IMR-90 (cell line): ENCODE measurements around the gene VPS8. TPM values are rescaled to one million over a fixed set of nuclear protein-coding genes. Genes with fewer than 3 reads are reported as not detected.

Source experiments
- ATAC-seq: fragments of 200-7000 bp; cut with Tn5 transposase; 2 replicates; pipeline ENCODE4 v1.9.1; 2020; ENCODE audit warnings: low read depth, mild to moderate bottlenecking, moderate library complexity
- BruUV-seq: library from RNA; stranded (reverse); fragments of 400-500 nt; replicated peaks from 2 replicates; lab custom pipeline; 2021; lab: Mats Ljungman, UMichigan
- CTCF ChIA-PET: fragments of 300-600 bp; formaldehyde crosslinking; extraction: SDS; loops from one replicate; lab custom pipeline; 2021; ENCODE audit warnings: antibody characterized with exemption; lab: Yijun Ruan, JAX
- POLR2A ChIA-PET: fragments of 300-600 bp; sonication (Branson Sonifier 250); formaldehyde crosslinking; loops from one replicate; lab custom pipeline; 2022; ENCODE audit warnings: antibody characterized with exemption; ENCODE audit not compliant: unreplicated experiment; lab: Charles Lee
- DNase-seq: peaks from one replicate; pipeline ENCODE4 v3.0.0; 2013
- H2AFZ ChIP-seq: replicated peaks from 2 replicates; pipeline ENCODE3; 2013; ENCODE audit warnings: low read length, mild to moderate bottlenecking; ENCODE audit not compliant: poor library complexity
- H2AK5ac ChIP-seq: 2 replicates; pipeline ENCODE4 v1.6.1; 2013; ENCODE audit warnings: low read depth, low read length, inconsistent platforms
- H2AK9ac ChIP-seq: replicated peaks from 2 replicates; pipeline ENCODE3; 2013; ENCODE audit warnings: mild to moderate bottlenecking, low read depth, low read length, moderate library complexity; ENCODE audit not compliant: poor library complexity
- H2BK120ac ChIP-seq: 2 replicates; pipeline ENCODE4 v1.6.1; 2013; ENCODE audit warnings: low read depth, low read length, inconsistent platforms
- H2BK15ac ChIP-seq: 3 replicates; pipeline ENCODE4 v1.6.1; 2013; ENCODE audit warnings: low read depth, low read length, inconsistent platforms
- H2BK20ac ChIP-seq: 2 replicates; pipeline ENCODE4 v1.6.1; 2013; ENCODE audit warnings: low read depth, mild to moderate bottlenecking, inconsistent platforms, low read length, moderate library complexity
- H2BK5ac ChIP-seq: 2 replicates; pipeline ENCODE4 v1.6.1; 2013; ENCODE audit warnings: mild to moderate bottlenecking, low read depth, low read length, inconsistent platforms; ENCODE audit not compliant: poor library complexity, severe bottlenecking
- H3K14ac ChIP-seq: replicated peaks from 2 replicates; pipeline ENCODE4 v1.6.1; 2013; ENCODE audit warnings: low read depth, low read length, inconsistent platforms
- H3K18ac ChIP-seq: 2 replicates; pipeline ENCODE4 v1.6.1; 2013; ENCODE audit warnings: low read depth, low read length, control low read depth
- H3K23ac ChIP-seq: 2 replicates; pipeline ENCODE4 v1.6.1; 2013; ENCODE audit warnings: low read depth, low read length, inconsistent platforms
- H3K27ac ChIP-seq: 2 replicates; pipeline ENCODE4 v1.5.1; 2013; ENCODE audit warnings: mild to moderate bottlenecking, control low read depth, low read length; ENCODE audit not compliant: insufficient read depth
- H3K27me3 ChIP-seq: 2 replicates; pipeline ENCODE4 v1.6.1; 2013; ENCODE audit warnings: low read length; ENCODE audit not compliant: control insufficient read depth, insufficient read depth
- H3K36me3 ChIP-seq: 2 replicates; pipeline ENCODE4 v1.6.1; 2013; ENCODE audit warnings: low read length, mixed read lengths; ENCODE audit not compliant: control insufficient read depth, insufficient read depth
- H3K4ac ChIP-seq: 2 replicates; pipeline ENCODE4 v1.6.1; 2013; ENCODE audit warnings: low read depth, low read length, inconsistent platforms
- H3K4me1 ChIP-seq: 2 replicates; pipeline ENCODE4 v1.6.1; 2013; ENCODE audit warnings: low read length, mixed read lengths; ENCODE audit not compliant: control insufficient read depth, insufficient read depth
- H3K4me2 ChIP-seq: 2 replicates; pipeline ENCODE4 v1.6.1; 2013; ENCODE audit warnings: low read depth, mild to moderate bottlenecking, control low read depth, low read length, moderate library complexity
- H3K4me3 ChIP-seq: 2 replicates; pipeline ENCODE4 v1.5.1; 2013; ENCODE audit warnings: low read depth, mild to moderate bottlenecking, control low read depth, low read length, moderate library complexity; ENCODE audit not compliant: insufficient read depth
- H3K56ac ChIP-seq: 2 replicates; pipeline ENCODE4 v1.6.1; 2013; ENCODE audit warnings: low read length, inconsistent platforms; ENCODE audit not compliant: insufficient read depth; ENCODE audit errors: extremely low read depth
- H3K79me1 ChIP-seq, 2 experiments: 2 replicates each; pipeline ENCODE4 v1.6.1; 2013; ENCODE audit warnings: low read length in 2 of 2, inconsistent platforms in 1 of 2, low read depth in 1 of 2
- H3K9ac ChIP-seq: 2 replicates; pipeline ENCODE4 v1.6.1; 2013; ENCODE audit warnings: low read depth, low read length, control low read depth
- H3K9me1 ChIP-seq: 2 replicates; pipeline ENCODE4 v1.6.1; 2013; ENCODE audit warnings: low read length, inconsistent platforms; ENCODE audit not compliant: insufficient read depth
- H3K9me3 ChIP-seq: 2 replicates; pipeline ENCODE4 v1.6.1; 2013; ENCODE audit warnings: low read length; ENCODE audit not compliant: control insufficient read depth, insufficient read depth
- H4K20me1 ChIP-seq: 2 replicates; pipeline ENCODE4 v1.6.1; 2013; ENCODE audit warnings: low read length, inconsistent platforms; ENCODE audit not compliant: insufficient read depth
- H4K5ac ChIP-seq: 2 replicates; pipeline ENCODE4 v1.6.1; 2013; ENCODE audit warnings: mild to moderate bottlenecking, low read depth, low read length, control low read depth
- H4K8ac ChIP-seq, 2 experiments: 2 replicates each; pipeline ENCODE4 v1.6.1; 2013; ENCODE audit warnings: low read depth in 2 of 2, low read length in 2 of 2, control low read depth in 1 of 2, inconsistent platforms in 1 of 2
- H4K91ac ChIP-seq: 2 replicates; pipeline ENCODE4 v1.6.1; 2013; ENCODE audit warnings: low read depth, low read length, inconsistent platforms; ENCODE audit not compliant: insufficient read depth
- CEBPB ChIP-seq: IDR thresholded peaks from 2 replicates; pipeline ENCODE4 v1.6.1; 2012; ENCODE audit warnings: low read depth, low read length, improper control_type of control experiment
- MAFK ChIP-seq: IDR thresholded peaks from 2 replicates; pipeline ENCODE4 v1.6.1; 2012; ENCODE audit warnings: low read depth, low read length, improper control_type of control experiment
- MAZ ChIP-seq: IDR thresholded peaks from 2 replicates; pipeline ENCODE4 v1.6.1; 2012; ENCODE audit warnings: low read depth, mild to moderate bottlenecking, low read length, improper control_type of control experiment, moderate library complexity, borderline replicate concordance
- WGBS, 2 experiments: methylation state at CpG; one replicate each; pipeline versions ENCODE4 v1.1.5 to v1.1.7; 2013; ENCODE audit warnings: missing lambda C conversion rate in 2 of 2; ENCODE audit not compliant: insufficient read length in 1 of 2; ENCODE audit errors: extremely low coverage in 2 of 2; 5-methylcytosine and 5-hydroxymethylcytosine counted together
- dilution Hi-C: fragments of 300-500 bp; cut with HindIII; formaldehyde crosslinking; loops from one replicate; pipeline ENCODE4 v1.14.3; 2018; ENCODE audit warnings: low sequenced_read_pairs; ENCODE audit not compliant: unreplicated experiment
- in situ Hi-C: fragments of 300-500 bp; cut with MboI; formaldehyde crosslinking; loops from 3 replicates; pipeline ENCODE4 v1.14.3; 2019; ENCODE audit warnings: low sequenced_read_pairs, inconsistent platforms, mixed read lengths
- intact Hi-C: fragments of 100-400 bp; cut with micrococcal nuclease; formaldehyde crosslinking; loops from 2 replicates; pipeline ENCODE4 v1.10.0; 2022
- polyA plus RNA-seq, 3 experiments: library from polyadenylated mRNA; depleted of rRNA; stranded (reverse); fragments of >200 nt; gene quantifications; 2 replicates each; pipeline ENCODE4 v1.2.3, GENCODE V29; 2012; ENCODE audit warnings: low replicate concordance in 1 of 3
- total RNA-seq: library from RNA; depleted of rRNA; stranded (reverse); fragments of >200 nt; gene quantifications from 2 replicates; pipeline ENCODE4 v1.2.3, GENCODE V29; 2012

The VPS8 gene
- total and polyA plus RNA-seq, 2 of the 4 experiments (the other 2 are of a cell fraction) = 14.0 to 56.1 TPM

GRCh38 chr3:185037801-185038200 is 225.8 kb downstream of the VPS8 start:
- no peak overlapping the region for H3K14ac ChIP-seq
- no peak overlapping the region for H4K8ac ChIP-seq
- no peak overlapping the region for H3K27ac ChIP-seq
- no peak overlapping the region for H3K18ac ChIP-seq
- H3K79me1 ChIP-seq = no peaks in the 10 kb centered on the region
- H2BK5ac ChIP-seq = no peak overlapping the region
- no peaks in the 10 kb centered on the region for H3K9me1 ChIP-seq
- intact Hi-C loops (no loop called here), dilution Hi-C loops (no loop called here), in situ Hi-C loops (no loop called here)
- H2BK20ac ChIP-seq = no peak overlapping the region
- no peak overlapping the region for H2AFZ ChIP-seq
- TF ChIP-seq CEBPB = no peak
- no peak for TF ChIP-seq MAFK
- no peak for TF ChIP-seq MAZ
- H3K27me3 ChIP-seq = no peaks in the 10 kb centered on the region
- no peak for ATAC-seq
- H3K4me3 ChIP-seq = no peak overlapping the region
- POLR2A ChIA-PET = no interaction called here
- H2BK15ac ChIP-seq = no peak overlapping the region
- no peak overlapping the region for H3K23ac ChIP-seq
- no peaks in the 10 kb centered on the region for H3K4me1 ChIP-seq
- CTCF ChIA-PET = no interaction called here
- no peak for DNase-seq
- WGBS, 2 experiments = no CpG with 5 or more reads among the region's 1 CpG
- no peak overlapping the region for H2AK5ac ChIP-seq
- no peak overlapping the region for H3K56ac ChIP-seq
- no peak overlapping the region for H4K5ac ChIP-seq
- no peak overlapping the region for H3K4me2 ChIP-seq
- H4K20me1 ChIP-seq = no peaks in the 10 kb centered on the region
- H2BK120ac ChIP-seq = no peak overlapping the region
- BruUV-seq = no TSS peak
- H2AK9ac ChIP-seq = no peak overlapping the region
- H3K9ac ChIP-seq = no peak overlapping the region
- no peaks in the 10 kb centered on the region for H3K36me3 ChIP-seq
- no peaks in the 10 kb centered on the region for H3K9me3 ChIP-seq
- H3K4ac ChIP-seq = no peak overlapping the region
- H4K91ac ChIP-seq = no peak overlapping the region
